ENCODE measurements around the gene UBA52.

- TF ChIP-seq CTCF (IDR thresholded peaks at IDR 0.05): no peak
- TF ChIP-seq POLR2A (IDR thresholded peaks at IDR 0.05): no peak
Observed at GRCh38 chr19:18586306-18586705, 14.6 kb downstream of the UBA52 start.
